ENCODE data around the gene ASB16.
"Not testable (repeated sequence)": the region's sequence is repeated elsewhere in the genome, so short reads cannot be mapped to it uniquely, and the experiment has no call there.

Gene ASB16, protein sequence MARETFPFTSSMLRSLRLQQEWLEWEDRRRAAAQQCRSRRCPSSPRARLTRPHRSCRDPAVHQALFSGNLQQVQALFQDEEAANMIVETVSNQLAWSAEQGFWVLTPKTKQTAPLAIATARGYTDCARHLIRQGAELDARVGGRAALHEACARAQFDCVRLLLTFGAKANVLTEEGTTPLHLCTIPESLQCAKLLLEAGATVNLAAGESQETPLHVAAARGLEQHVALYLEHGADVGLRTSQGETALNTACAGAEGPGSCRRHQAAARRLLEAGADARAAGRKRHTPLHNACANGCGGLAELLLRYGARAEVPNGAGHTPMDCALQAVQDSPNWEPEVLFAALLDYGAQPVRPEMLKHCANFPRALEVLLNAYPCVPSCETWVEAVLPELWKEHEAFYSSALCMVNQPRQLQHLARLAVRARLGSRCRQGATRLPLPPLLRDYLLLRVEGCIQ

DNA sequence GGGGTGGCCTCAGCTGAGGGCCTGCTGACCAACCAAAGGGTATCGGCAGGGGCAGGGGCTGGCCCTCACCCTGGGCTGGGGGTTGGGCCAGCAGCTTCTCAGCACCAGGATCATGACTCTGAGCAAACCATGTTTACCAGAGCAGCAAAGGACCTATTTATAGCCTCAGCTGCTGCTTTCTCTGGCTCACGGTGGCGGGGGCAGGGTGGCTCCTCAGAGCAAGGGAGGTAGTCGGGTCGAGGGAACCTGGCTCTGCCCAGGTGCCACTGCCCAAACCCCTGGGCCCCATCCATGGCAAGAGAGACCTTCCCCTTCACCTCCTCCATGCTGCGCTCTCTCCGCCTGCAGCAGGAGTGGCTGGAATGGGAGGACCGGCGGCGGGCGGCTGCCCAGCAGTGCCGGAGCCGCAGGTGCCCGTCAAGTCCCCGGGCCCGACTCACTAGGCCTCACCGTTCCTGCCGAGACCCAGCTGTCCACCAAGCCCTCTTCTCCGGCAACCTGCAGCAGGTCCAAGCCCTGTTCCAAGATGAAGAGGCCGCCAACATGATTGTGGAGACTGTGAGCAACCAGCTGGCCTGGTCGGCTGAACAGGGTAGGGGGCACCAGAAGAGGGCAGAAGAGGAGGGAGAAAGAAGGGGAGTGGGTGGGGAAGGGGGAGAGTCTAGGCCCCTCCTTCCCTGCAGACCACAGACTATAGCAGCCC, at the start of gene ASB16:
ASB16 (plus strand) TSS at position 206 of the 703 bp plus-strand sequence; CDS start at position 292, 86 bp downstream.
- no peaks in the 10 kb centered on the region for H3K4me1 Mint-ChIP-seq (ENCODE audit: low read depth)
- H3K27ac Mint-ChIP-seq: no peak within 1 kb of the TSS
- no peaks in the 10 kb centered on the region for H3K27me3 Mint-ChIP-seq (ENCODE audit: low read depth)
- no peak for DNase-seq (ENCODE audit: low spot score)
- peaks cover 6% of the 10 kb centered on the region for H3K36me3 Mint-ChIP-seq (ENCODE audit: low read depth)
- H3K4me3 Mint-ChIP-seq: no peak within 1 kb of the TSS
- H3K9me3 Mint-ChIP-seq: no peaks in the 10 kb centered on the region

DNA sequence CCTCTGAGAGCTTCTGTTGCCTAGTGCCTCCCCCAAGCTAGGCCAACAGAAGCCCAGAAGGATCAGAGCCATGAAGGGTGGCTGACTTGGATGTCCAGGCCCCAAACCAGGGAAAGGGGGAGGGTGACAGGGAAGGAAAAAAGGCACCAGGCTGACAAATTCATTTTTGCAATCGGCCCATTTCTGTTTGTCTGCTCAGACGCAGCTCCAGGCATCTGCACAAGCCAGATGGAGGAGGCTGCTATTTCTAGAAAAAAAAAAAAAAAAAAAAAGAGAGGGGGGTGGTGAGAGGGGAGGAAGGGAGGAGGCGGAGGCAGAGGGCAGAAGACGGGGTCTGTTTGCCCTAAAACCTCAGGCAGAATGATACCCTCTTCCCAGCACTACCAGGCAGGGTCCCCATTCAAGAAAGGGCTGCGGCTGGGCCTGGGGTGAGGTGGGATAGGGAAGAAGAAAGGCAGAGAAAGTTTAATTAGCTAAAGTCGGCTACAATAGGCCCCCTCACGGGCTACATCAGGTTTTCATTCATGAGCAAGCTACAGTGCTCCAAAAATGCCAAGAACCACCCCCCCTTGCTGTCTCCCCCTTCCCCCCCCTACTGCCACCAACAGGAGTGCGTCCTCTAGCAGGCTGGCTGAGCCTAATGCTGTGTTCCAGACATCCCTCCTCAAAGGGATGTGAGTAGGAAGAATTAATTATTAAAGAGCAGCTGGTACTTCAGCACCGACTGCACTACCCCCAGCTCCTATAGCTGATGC, 49.5 kb upstream of the ASB16 start:
- peaks cover 17% of the 10 kb centered on the region for H3K4me1 Mint-ChIP-seq (ENCODE audit: low read depth)

DNA sequence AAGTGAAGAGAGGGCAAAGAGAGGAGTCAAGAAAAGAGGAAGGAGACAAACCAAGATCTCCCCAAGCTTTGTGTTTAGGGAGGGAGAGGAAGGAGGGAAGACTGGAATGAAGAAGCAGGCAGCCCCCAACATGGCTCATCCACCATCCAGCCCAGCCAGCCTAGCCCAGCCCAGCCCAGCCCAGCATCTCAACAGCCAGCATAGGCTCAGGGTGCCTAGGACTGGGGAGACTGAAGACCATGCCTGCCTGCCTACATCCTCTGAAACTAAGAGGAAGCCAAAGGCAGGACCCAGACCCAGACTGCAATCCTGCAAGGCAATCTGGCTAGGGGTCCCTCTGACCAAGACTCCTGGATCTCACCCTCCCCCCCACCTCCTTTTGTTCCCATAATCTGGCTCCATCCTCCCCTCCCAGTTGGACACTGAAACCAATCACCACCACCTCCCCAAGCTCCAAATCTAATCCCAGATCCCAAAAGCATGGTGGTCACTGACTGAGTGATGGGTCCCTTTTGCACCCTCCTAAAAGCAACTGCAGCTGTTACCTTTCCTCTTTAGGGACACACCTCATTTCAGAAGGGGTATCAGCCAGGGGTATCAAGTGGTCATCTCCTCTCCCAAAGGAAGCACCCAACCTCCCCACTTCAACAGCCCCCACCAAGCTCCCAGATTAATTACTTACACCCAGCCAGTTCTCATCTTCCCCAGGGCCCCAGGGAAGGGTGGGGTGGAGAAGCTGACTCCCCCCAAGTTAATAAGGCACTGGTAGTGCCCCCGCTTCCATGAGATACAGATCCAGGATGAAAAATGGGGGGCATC, 48.3 kb upstream of the ASB16 start:
- Mint-ChIP-seq H3K36me3 (ENCODE audit: low read depth) (no peaks in the 10 kb centered on the region), H3K9me3 (no peaks in the 10 kb centered on the region), H3K27me3 (ENCODE audit: low read depth) (peaks cover 10% of the 10 kb centered on the region), H3K27ac (peak overlapping the region; percentile 90), H3K4me3 (peak overlapping the region; percentile 88), H3K4me1 (ENCODE audit: low read depth) (peaks cover 17% of the 10 kb centered on the region)
- no peak for DNase-seq (ENCODE audit: low spot score)

More for the DNA sequence above, 49.5 kb upstream of the ASB16 start:
- peaks cover 10% of the 10 kb centered on the region for H3K27me3 Mint-ChIP-seq (ENCODE audit: low read depth)
- DNase-seq (ENCODE audit: low spot score): no peak
- H3K27ac Mint-ChIP-seq: no peak overlapping the region
- H3K9me3 Mint-ChIP-seq: no peaks in the 10 kb centered on the region
- no peak overlapping the region for H3K4me3 Mint-ChIP-seq
- H3K36me3 Mint-ChIP-seq (ENCODE audit: low read depth): no peaks in the 10 kb centered on the region

DNA sequence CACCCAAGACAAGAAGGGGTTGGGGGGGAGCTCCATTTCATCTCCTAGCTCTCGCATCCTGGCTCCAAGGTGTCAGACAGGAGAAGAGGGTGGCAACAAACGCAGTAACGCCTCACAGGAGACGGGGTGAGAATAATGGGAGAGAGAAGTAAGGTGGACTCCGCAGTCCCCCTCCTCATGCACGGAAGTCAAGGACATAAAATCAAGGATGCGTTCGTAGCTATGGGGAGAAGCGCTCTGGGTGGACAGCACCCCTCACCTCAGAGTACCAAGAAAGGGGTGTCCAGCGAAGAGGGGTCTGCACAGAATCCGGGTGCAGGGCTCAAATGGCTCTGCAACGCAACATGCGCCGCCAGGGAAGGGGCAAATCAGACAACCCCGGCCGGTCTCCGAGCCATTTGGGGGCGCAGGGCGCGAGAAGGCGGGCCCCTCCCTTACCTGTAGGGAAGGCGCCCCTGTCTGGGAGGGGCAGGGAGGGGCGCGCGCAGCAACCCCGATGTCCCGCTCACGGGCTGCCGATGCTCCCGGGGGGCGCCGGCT, 47.6 kb upstream of the ASB16 start:
- Mint-ChIP-seq H3K27me3 (ENCODE audit: low read depth) (peaks cover 10% of the 10 kb centered on the region), H3K36me3 (ENCODE audit: low read depth) (no peaks in the 10 kb centered on the region), H3K4me1 (ENCODE audit: low read depth) (peaks cover 17% of the 10 kb centered on the region), H3K4me3 (peak overlapping the region; percentile 88), H3K27ac (peak overlapping the region; percentile 90), H3K9me3 (no peaks in the 10 kb centered on the region)
- peak; percentile 7 for DNase-seq (ENCODE audit: low spot score)

DNA sequence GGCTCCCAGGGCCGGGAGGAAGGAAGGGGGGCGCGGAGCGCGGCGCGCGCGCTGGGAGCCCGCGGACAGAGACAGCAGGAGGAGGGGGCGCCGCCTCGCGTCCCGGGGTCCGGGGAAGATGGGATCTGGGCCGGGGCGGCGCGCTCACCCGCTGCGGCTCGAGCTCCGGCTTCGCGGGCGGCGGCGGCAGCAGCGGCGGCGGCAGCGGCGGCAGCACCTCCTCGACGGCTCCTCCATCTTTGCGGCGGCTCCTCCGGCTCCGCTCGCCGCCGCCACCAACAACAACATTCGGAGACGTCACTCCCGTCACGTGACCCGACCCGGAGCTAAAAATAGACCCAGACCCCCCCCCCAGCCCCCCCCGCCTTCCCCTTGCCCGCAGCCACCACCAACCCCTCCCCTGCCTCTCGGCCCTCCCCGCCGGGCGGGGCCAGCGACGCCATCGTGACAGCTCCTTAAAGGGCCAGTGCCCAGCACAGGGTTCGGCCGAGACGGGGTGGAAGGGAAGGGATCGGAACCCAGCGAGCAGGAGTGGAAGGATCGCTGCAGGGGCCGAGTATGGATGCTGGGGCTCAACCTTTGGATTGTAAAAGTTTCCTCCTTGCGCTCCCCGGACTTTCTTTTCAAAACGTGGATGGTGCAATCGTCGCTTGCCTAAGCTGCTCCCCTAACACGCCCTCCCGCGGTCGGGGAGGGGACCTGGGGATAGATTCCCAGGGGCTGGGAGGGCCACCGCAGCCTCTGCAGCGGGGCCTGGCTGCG, 47.0 kb upstream of the ASB16 start, which contains the start of gene HDAC5:
HDAC5 (minus strand) TSS at position 286 of the 762 bp plus-strand sequence. CDS start 6,126 bp downstream, outside the sequence.
- H3K27ac Mint-ChIP-seq: peak within 1 kb of the TSS; percentile 94
- no peaks in the 10 kb centered on the region for H3K36me3 Mint-ChIP-seq (ENCODE audit: low read depth)
- peak; percentile 92 for DNase-seq (ENCODE audit: low spot score)
- H3K4me1 Mint-ChIP-seq (ENCODE audit: low read depth): peaks cover 17% of the 10 kb centered on the region
- no peaks in the 10 kb centered on the region for H3K9me3 Mint-ChIP-seq
- H3K27me3 Mint-ChIP-seq (ENCODE audit: low read depth): peaks cover 10% of the 10 kb centered on the region
- H3K4me3 Mint-ChIP-seq: peak within 1 kb of the TSS; percentile 88

DNA sequence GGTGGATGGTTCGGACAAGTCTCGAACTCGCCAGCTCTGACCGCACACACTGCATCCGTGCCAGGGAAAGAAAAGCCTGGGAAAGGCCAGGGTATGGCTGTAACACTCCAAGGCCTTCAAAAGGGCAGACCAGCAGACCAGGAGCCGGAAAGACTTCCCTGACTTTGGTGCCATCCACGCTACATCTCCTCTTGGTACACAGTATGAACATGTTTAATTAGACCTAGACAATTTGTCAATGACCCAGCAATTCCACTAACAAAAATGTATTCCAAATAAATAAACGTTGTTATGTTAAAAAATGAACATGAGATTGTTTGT, 46.4 kb upstream of the ASB16 start:
- Mint-ChIP-seq H3K4me3 (peak overlapping the region; percentile 86), H3K36me3 (ENCODE audit: low read depth) (no peaks in the 10 kb centered on the region)

DNA sequence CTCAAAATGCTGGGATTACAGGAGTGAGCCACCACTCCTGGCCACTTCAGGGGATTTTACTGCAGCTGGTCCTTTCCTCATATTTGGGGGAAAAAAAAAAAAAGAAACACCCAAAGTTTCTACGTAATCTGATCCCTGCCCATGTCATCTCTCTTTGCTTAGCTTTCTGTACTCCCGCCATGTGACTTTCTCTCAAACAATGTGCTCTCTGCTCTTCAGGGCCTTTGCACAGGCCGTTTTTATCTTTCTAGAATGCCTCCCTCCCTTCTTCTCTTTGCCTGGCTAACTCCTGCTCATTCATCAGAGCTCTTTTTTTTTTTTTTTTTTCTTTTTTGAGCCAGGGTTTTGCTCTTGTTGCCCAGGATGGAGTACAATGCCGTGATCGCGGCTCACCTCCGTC, 42.1 kb upstream of the ASB16 start:
- H3K4me3 Mint-ChIP-seq: no peak overlapping the region
- no peaks in the 10 kb centered on the region for H3K9me3 Mint-ChIP-seq
- DNase-seq (ENCODE audit: low spot score): no peak
- no peaks in the 10 kb centered on the region for H3K36me3 Mint-ChIP-seq (ENCODE audit: low read depth)
- no peaks in the 10 kb centered on the region for H3K27me3 Mint-ChIP-seq (ENCODE audit: low read depth)
- no peak overlapping the region for H3K27ac Mint-ChIP-seq
- peaks cover 7% of the 10 kb centered on the region for H3K4me1 Mint-ChIP-seq (ENCODE audit: low read depth)

More for the DNA sequence above, 46.4 kb upstream of the ASB16 start:
- DNase-seq (ENCODE audit: low spot score): no peak
- Mint-ChIP-seq H3K27me3 (ENCODE audit: low read depth) (peaks cover 10% of the 10 kb centered on the region), H3K9me3 (no peaks in the 10 kb centered on the region), H3K27ac (peak overlapping the region; percentile 94), H3K4me1 (ENCODE audit: low read depth) (peaks cover 17% of the 10 kb centered on the region)

DNA sequence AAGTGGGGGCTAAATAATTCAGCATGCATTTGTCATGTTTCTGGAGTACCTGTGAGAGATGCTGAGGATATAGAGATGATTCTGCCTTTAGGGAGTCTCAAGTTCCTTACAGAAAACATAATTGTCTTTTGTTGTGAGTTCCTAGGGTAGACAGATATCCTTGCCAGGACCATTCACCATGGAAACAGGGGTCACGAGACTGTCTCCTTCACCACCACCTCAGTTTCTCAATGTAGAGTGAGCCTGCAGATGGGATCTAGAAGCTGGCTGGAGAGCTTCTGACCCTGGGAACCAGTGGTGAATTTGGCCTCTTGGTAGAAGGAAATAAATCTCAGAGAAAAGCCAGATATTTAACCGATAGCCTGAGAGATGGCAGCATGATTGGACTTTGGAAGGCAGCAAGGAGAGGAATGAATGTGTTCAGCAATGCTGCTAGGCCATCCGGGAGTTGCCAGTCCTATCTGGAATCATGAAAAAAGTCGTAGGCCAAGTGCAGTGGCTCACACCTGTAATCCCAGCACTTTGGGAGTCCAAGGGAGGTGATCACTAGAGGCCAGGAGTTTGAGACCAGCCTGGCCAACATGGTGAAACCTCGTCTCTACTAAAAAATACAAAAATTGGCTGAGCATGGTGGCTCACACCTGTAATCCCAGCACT, 39.7 kb upstream of the ASB16 start:
- H3K27me3 Mint-ChIP-seq (ENCODE audit: low read depth): no peaks in the 10 kb centered on the region
- no peak for DNase-seq (ENCODE audit: low spot score)
- no peaks in the 10 kb centered on the region for H3K36me3 Mint-ChIP-seq (ENCODE audit: low read depth)
- H3K4me1 Mint-ChIP-seq (ENCODE audit: low read depth): peaks cover 3% of the 10 kb centered on the region
- H3K4me3 Mint-ChIP-seq: no peak overlapping the region
- H3K27ac Mint-ChIP-seq: no peak overlapping the region
- no peaks in the 10 kb centered on the region for H3K9me3 Mint-ChIP-seq

DNA sequence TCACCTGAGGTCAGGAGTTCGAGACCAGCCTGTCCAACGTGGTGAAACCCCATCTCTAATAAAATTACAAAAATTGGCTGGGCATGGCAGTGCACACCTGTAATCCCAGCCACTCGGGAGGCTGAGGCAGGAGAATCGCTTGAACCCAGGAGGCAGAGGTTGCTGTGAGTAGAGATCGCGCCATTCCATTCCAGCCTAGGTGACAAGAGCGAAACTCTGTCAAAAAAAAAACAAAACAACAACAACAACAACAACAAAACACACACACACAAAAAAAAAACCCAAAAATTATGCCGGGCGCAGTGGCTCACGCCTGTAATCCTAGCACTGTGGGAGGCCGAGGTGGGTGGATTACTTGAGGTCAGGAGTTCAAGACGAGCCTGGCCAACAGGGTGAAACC, 39.1 kb upstream of the ASB16 start:
- not testable (repeated sequence) for DNase-seq (ENCODE audit: low spot score); H3K27ac Mint-ChIP-seq; H3K4me3 Mint-ChIP-seq; H3K36me3 Mint-ChIP-seq (ENCODE audit: low read depth); H3K9me3 Mint-ChIP-seq; H3K27me3 Mint-ChIP-seq (ENCODE audit: low read depth); H3K4me1 Mint-ChIP-seq (ENCODE audit: low read depth)

DNA sequence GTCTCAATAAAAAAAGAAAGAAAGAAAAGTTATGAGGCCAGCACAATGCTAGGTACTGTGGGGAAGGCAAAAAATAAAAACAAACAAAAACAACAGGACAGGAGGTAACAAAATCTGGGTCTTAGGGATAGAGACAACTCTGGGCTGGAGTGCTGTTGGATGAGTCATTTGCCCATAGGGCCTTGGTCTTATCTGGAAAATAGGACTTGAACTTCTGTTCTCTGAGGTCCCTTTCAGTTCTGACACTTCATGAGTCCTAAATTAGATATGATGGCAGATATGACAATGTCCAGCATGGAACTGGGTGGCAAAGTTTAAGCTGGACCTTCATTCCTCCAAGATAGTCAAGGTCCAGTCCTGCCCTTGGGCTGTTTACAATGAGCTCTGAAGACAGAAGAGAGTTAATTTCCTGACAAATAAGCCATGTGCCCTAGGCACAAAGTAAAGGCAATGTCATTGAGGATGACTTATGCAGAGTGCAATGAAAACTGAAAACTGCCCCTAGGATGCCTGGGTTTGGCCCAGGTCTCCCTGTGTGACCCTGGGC, 38.2 kb upstream of the ASB16 start:
- DNase-seq (ENCODE audit: low spot score): no peak
- Mint-ChIP-seq H3K4me3 (no peak overlapping the region), H3K36me3 (ENCODE audit: low read depth) (no peaks in the 10 kb centered on the region), H3K27ac (no peak overlapping the region), H3K4me1 (ENCODE audit: low read depth) (peaks cover 3% of the 10 kb centered on the region), H3K27me3 (ENCODE audit: low read depth) (no peaks in the 10 kb centered on the region), H3K9me3 (no peaks in the 10 kb centered on the region)

DNA sequence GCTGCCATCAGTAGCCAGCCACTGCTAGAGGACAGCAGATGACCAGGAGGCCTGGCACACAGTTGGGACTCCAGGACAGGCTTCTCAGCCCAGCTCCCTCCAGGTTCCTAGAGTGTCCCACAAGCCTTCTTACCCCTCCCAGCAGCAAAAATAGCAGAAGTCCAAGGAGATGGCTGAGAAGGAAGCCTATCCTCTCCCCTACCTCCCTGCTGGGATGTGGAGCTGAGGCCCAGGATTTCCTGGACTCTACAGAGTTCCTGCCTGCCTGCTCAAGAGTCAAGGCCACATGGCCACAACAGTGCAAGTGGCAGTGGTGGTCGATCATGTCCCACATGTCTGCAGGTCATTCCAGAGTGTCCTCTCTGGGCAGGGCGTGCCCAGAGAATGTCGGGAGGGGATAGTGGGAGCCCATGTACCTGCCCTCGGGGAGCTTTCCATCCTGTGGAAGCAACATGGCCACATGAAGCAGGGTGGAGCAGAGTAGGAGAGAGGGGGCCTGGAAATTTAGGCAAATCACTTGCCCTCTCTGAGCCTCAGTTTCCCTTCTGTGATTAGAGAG, 36.5 kb upstream of the ASB16 start:
- Mint-ChIP-seq H3K4me1 (ENCODE audit: low read depth) (peaks cover 11% of the 10 kb centered on the region), H3K4me3 (no peak overlapping the region), H3K9me3 (no peaks in the 10 kb centered on the region), H3K27me3 (ENCODE audit: low read depth) (no peaks in the 10 kb centered on the region), H3K27ac (no peak overlapping the region), H3K36me3 (ENCODE audit: low read depth) (no peaks in the 10 kb centered on the region)
- DNase-seq (ENCODE audit: low spot score): no peak

Measured in T-helper 2 cell treated with Interferon-gamma antibody and Interleukin-4, amounts not matched to agents 5 μg/mL and 100 μg/mL, for 36 hours (primary cell).